ENCODE data around the gene H3-3A. TPM values are rescaled to one million over a fixed set of nuclear protein-coding genes. Genes with fewer than 3 reads are reported as not detected.

The H3-3A gene
- polyA plus RNA-seq, 1 of the 3 experiments (the other 2 are of a cell fraction): 315 TPM

DNA sequence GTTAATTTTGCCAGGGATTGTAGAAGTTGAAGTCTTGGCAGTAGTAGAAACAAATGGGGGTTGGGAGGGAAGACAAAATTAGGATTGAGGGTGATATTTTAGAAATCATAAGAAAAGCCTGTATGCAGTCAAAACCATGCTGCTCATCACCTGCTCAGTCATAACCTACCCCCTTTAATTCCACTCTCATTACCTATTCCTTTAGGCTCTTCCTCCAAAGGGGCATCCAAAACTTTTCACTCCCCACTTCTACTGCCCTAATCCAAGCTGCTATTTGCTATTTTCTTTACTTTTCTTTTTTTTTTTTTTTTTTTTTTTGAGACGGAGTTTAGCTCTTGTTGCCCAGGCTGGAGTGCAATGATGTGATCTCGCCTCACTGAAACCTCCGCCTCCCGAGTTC is 11.5 kb downstream of the H3-3A start:
- H3K9ac ChIP-seq: no peak overlapping the region
- H3K4me2 ChIP-seq: no peak overlapping the region
- no peaks in the 10 kb centered on the region for H3K27me3 ChIP-seq (ENCODE audit: insufficient read depth)
- no peaks in the 10 kb centered on the region for H3K4me1 ChIP-seq (ENCODE audit: control insufficient read depth in 1 of 2, insufficient read depth in 2 of 2, low read depth in 1 of 2, low read length in 1 of 2)
- no peak overlapping the region for H2AFZ ChIP-seq (ENCODE audit: low read depth)
- H4K20me1 ChIP-seq (ENCODE audit: insufficient read depth): peaks cover 27% of the 10 kb centered on the region
- DNase-seq: no peak
- peaks cover 27% of the 10 kb centered on the region for H3K79me2 ChIP-seq (ENCODE audit: insufficient read depth)
- H3K36me3 ChIP-seq (replicated peaks in 1 of 2; ENCODE audit: control insufficient read depth in 1 of 2, insufficient read depth in 2 of 2, low read length in 1 of 2): peaks cover 34 to 42% of the 10 kb centered on the region in 2 experiments
- H3K9me3 ChIP-seq: no peaks in the 10 kb centered on the region
- TF ChIP-seq JUND (IDR thresholded peaks at IDR 0.05) (no peak), EZH2phosphoT487 (IDR thresholded peaks at IDR 0.05; ENCODE audit: borderline replicate concordance, low read depth) (no peak), CHD2 (IDR thresholded peaks at IDR 0.05; ENCODE audit: low read length, partially characterized antibody) (no peak), EP300 (IDR thresholded peaks at IDR 0.05; ENCODE audit: borderline replicate concordance in 1 of 2, low read depth in 1 of 2, low read length in 1 of 2) (no peak), SMC3 (IDR thresholded peaks at IDR 0.05; ENCODE audit: low read depth, low read length) (no peak), GABPA (IDR thresholded peaks at IDR 0.05; ENCODE audit: low read depth) (no peak)
- TF ChIP-seq, protein P1, sequence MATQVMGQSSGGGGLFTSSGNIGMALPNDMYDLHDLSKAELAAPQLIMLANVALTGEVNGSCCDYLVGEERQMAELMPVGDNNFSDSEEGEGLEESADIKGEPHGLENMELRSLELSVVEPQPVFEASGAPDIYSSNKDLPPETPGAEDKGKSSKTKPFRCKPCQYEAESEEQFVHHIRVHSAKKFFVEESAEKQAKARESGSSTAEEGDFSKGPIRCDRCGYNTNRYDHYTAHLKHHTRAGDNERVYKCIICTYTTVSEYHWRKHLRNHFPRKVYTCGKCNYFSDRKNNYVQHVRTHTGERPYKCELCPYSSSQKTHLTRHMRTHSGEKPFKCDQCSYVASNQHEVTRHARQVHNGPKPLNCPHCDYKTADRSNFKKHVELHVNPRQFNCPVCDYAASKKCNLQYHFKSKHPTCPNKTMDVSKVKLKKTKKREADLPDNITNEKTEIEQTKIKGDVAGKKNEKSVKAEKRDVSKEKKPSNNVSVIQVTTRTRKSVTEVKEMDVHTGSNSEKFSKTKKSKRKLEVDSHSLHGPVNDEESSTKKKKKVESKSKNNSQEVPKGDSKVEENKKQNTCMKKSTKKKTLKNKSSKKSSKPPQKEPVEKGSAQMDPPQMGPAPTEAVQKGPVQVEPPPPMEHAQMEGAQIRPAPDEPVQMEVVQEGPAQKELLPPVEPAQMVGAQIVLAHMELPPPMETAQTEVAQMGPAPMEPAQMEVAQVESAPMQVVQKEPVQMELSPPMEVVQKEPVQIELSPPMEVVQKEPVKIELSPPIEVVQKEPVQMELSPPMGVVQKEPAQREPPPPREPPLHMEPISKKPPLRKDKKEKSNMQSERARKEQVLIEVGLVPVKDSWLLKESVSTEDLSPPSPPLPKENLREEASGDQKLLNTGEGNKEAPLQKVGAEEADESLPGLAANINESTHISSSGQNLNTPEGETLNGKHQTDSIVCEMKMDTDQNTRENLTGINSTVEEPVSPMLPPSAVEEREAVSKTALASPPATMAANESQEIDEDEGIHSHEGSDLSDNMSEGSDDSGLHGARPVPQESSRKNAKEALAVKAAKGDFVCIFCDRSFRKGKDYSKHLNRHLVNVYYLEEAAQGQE (IDR thresholded peaks at IDR 0.05; ENCODE audit: low read depth, low read length): no peak
- TF ChIP-seq, protein P2, sequence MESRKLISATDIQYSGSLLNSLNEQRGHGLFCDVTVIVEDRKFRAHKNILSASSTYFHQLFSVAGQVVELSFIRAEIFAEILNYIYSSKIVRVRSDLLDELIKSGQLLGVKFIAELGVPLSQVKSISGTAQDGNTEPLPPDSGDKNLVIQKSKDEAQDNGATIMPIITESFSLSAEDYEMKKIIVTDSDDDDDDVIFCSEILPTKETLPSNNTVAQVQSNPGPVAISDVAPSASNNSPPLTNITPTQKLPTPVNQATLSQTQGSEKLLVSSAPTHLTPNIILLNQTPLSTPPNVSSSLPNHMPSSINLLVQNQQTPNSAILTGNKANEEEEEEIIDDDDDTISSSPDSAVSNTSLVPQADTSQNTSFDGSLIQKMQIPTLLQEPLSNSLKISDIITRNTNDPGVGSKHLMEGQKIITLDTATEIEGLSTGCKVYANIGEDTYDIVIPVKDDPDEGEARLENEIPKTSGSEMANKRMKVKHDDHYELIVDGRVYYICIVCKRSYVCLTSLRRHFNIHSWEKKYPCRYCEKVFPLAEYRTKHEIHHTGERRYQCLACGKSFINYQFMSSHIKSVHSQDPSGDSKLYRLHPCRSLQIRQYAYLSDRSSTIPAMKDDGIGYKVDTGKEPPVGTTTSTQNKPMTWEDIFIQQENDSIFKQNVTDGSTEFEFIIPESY (IDR thresholded peaks at IDR 0.05; ENCODE audit: borderline replicate concordance, low read depth): no peak
- WGBS (ENCODE audit: low lambda C conversion rate): 82% methylated on average over 4 of the region's 4 CpGs
- no peaks in the 10 kb centered on the region for H3K9me2 ChIP-seq
- peaks cover 23% of the 10 kb centered on the region for H3F3A ChIP-seq (replicated peaks; ENCODE audit: insufficient read depth)
- ChIA-PET CTCF (interaction anchor here (2.7 to 9.4 kb wide), 2 partner anchors 8 to 11 kb away, joined by 7 to 94 read pairs; no protein-coding TSS in a partner anchor), POLR2A (no interaction called here)
- no peak overlapping the region for H3K27ac ChIP-seq (ENCODE audit: low read depth in 2 of 2, low read length in 1 of 2)
- H3K4me3 ChIP-seq (ENCODE audit: low read depth in 2 of 2, low read length in 1 of 2): no peak overlapping the region

DNA sequence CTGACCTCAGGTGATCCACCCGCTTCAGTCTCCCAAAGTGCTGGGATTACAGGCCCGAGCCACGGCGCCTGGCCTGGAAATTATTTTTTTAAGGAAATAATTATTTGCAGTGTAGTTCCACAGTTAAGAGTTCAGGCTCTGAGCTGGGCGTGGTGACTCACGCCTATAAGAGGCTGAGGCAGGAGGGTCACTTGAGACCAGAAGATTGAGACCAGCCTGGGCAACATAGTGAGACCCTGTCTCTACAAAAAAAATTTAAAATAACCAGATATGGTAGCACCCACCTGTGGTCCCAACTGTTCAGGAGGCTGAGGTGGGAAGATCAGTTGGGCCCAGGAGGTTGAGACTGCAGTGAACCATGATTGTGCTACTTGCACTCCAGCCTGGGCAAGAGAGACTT is 13.9 kb downstream of the H3-3A start:
- no peaks in the 10 kb centered on the region for H3K9me2 ChIP-seq
- H3F3A ChIP-seq (replicated peaks; ENCODE audit: insufficient read depth): peaks cover 23% of the 10 kb centered on the region
- no peak overlapping the region for H2AFZ ChIP-seq (ENCODE audit: low read depth)
- CTCF ChIA-PET: interaction anchor here (0.8 to 9.4 kb wide), 3 partner anchors 11 to 100 kb away, joined by 3 to 94 read pairs (median 5); no protein-coding TSS in a partner anchor
- H3K27me3 ChIP-seq (ENCODE audit: insufficient read depth): no peaks in the 10 kb centered on the region
- no peak for DNase-seq
- no peak overlapping the region for H3K4me3 ChIP-seq (ENCODE audit: low read depth in 2 of 2, low read length in 1 of 2)
- H3K4me1 ChIP-seq (ENCODE audit: control insufficient read depth in 1 of 2, insufficient read depth in 2 of 2, low read depth in 1 of 2, low read length in 1 of 2): no peaks in the 10 kb centered on the region
- POLR2A ChIA-PET: no interaction called here
- H3K4me2 ChIP-seq: no peak overlapping the region
- H3K79me2 ChIP-seq (ENCODE audit: insufficient read depth): peaks cover 5% of the 10 kb centered on the region; the same call in 1 of the 2 replicates
- peaks cover 23 to 26% of the 10 kb centered on the region in 2 experiments for H3K36me3 ChIP-seq (replicated peaks in 1 of 2; ENCODE audit: control insufficient read depth in 1 of 2, insufficient read depth in 2 of 2, low read length in 1 of 2)
- 98% methylated on average over 6 of the region's 6 CpGs for WGBS (ENCODE audit: low lambda C conversion rate)
- H3K9ac ChIP-seq: no peak overlapping the region
- H3K9me3 ChIP-seq: no peaks in the 10 kb centered on the region
- H4K20me1 ChIP-seq (ENCODE audit: insufficient read depth): peaks cover 5% of the 10 kb centered on the region; the same call in 1 of the 2 replicates
- H3K27ac ChIP-seq (ENCODE audit: low read depth in 2 of 2, low read length in 1 of 2): no peak overlapping the region
- TF ChIP-seq TEAD4 (IDR thresholded peaks at IDR 0.05; ENCODE audit: borderline replicate concordance, insufficient read depth) (no peak), RCOR1 (IDR thresholded peaks at IDR 0.05; ENCODE audit: low read length) (no peak), CHD2 (IDR thresholded peaks at IDR 0.05; ENCODE audit: low read length, partially characterized antibody) (no peak), RAD21 (IDR thresholded peaks at IDR 0.05; ENCODE audit: low read length) (no peak), POLR2AphosphoS5 (IDR thresholded peaks at IDR 0.05; ENCODE audit: low read depth, low read length) (no peak), JUND (IDR thresholded peaks at IDR 0.05) (no peak), ELF1 (IDR thresholded peaks at IDR 0.05) (no peak), EZH2phosphoT487 (IDR thresholded peaks at IDR 0.05; ENCODE audit: borderline replicate concordance, low read depth) (no peak), TAF1 (IDR thresholded peaks at IDR 0.05; ENCODE audit: borderline replicate concordance, low read depth, low read length) (no peak), MXI1 (IDR thresholded peaks at IDR 0.05; ENCODE audit: low read depth, low read length) (no peak), EP300 (IDR thresholded peaks at IDR 0.05; ENCODE audit: borderline replicate concordance in 1 of 2, low read depth in 1 of 2, low read length in 1 of 2) (no peak)
- TF ChIP-seq, protein P3, sequence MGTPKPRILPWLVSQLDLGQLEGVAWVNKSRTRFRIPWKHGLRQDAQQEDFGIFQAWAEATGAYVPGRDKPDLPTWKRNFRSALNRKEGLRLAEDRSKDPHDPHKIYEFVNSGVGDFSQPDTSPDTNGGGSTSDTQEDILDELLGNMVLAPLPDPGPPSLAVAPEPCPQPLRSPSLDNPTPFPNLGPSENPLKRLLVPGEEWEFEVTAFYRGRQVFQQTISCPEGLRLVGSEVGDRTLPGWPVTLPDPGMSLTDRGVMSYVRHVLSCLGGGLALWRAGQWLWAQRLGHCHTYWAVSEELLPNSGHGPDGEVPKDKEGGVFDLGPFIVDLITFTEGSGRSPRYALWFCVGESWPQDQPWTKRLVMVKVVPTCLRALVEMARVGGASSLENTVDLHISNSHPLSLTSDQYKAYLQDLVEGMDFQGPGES (IDR thresholded peaks at IDR 0.05; ENCODE audit: low read depth, low read length): no peak
- TF ChIP-seq, protein P4, sequence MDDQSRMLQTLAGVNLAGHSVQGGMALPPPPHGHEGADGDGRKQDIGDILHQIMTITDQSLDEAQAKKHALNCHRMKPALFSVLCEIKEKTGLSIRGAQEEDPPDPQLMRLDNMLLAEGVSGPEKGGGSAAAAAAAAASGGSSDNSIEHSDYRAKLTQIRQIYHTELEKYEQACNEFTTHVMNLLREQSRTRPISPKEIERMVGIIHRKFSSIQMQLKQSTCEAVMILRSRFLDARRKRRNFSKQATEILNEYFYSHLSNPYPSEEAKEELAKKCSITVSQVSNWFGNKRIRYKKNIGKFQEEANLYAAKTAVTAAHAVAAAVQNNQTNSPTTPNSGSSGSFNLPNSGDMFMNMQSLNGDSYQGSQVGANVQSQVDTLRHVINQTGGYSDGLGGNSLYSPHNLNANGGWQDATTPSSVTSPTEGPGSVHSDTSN (IDR thresholded peaks at IDR 0.05): no peak
- TF ChIP-seq, protein P5, sequence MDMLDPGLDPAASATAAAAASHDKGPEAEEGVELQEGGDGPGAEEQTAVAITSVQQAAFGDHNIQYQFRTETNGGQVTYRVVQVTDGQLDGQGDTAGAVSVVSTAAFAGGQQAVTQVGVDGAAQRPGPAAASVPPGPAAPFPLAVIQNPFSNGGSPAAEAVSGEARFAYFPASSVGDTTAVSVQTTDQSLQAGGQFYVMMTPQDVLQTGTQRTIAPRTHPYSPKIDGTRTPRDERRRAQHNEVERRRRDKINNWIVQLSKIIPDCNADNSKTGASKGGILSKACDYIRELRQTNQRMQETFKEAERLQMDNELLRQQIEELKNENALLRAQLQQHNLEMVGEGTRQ (IDR thresholded peaks at IDR 0.05; ENCODE audit: borderline replicate concordance, low read depth, low read length): no peak
